GM19023 (cell line): ENCODE results near the gene AXL.
"Not testable (repeated sequence)": the region's sequence is repeated elsewhere in the genome, so short reads cannot be mapped to it uniquely, and the experiment has no call there.

Source experiments
- ATAC-seq: cut with Tn5 transposase; IDR thresholded peaks from one replicate; pipeline ENCODE4 v1.9.1; 2021; ENCODE audit warnings: mild to moderate bottlenecking, moderate library complexity; ENCODE audit not compliant: unreplicated experiment

Gene AXL

DNA sequence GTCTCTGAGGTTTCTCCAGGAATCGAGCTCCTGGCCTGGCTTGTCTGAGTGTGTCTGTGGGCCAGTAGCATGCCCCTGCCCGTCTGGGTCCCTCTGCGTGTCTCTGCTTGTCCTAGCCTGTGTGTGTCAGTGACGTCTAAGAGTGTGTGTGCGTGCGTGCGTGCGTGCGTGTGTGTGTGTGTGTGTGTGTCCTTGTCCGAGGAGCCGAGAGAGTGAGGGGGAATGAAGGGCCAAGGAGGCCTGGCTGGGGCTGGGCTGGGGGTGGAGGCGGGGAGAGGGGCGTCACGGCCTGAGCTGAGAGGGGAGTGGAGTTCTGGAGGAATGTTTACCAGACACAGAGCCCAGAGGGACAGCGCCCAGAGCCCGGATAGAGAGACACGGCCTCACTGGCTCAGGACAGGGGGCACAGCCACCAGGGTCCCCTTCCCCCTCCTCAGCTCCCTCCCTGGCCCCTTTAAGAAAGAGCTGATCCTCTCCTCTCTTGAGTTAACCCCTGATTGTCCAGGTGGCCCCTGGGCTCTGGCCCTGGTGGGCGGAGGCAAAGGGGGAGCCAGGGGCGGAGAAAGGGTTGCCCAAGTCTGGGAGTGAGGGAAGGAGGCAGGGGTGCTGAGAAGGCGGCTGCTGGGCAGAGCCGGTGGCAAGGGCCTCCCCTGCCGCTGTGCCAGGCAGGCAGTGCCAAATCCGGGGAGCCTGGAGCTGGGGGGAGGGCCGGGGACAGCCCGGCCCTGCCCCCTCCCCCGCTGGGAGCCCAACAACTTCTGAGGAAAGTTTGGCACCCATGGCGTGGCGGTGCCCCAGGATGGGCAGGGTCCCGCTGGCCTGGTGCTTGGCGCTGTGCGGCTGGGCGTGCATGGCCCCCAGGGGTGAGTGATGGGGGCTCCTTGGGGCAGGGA lies at the start of gene AXL:
AXL (plus strand) TSS at position 609 of the 893 bp plus-strand sequence; CDS start at position 779, 170 bp downstream.
- ATAC-seq = no peak

DNA sequence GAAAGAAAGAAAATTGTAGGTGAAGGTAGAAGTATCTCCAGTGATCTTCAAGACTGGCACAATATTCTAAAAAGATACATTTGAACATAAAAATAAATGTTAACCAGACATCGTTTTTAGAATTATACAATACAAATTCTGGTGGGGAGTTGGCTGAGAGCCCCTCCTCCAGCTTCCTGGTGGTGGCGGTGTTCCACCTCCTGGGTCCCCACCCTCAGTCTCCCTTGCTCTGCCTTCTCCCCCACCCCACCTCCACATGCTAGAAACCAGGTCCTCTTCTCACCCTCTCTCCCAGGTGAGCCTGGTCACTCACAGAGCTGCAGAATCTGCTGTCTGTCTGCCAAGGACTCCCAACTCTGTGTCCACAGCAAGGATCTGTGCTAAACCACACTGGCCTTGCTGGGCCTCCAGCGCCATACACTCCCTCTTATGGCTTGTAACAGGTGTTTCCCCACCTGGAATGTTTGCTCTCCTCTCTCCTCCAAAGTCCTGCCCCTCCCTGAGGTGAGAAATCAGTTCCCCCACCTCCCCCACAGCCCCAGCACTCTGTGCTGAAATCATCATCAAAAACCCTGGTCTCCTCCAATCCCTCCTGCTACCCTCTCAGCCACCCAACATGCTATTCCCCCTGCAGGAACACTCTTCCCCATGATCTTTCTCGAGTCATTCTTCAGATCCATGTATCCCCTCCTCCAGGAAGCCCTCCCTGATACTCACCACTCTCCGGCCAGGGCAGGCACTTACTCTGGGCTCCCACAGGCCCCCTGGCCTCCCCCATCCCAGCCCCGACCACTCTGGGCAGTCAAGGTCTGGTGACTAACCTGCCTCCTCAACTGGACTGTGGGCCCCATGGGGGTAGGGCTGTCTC lies 46.5 kb upstream of the AXL start:
- ATAC-seq = no peak

DNA sequence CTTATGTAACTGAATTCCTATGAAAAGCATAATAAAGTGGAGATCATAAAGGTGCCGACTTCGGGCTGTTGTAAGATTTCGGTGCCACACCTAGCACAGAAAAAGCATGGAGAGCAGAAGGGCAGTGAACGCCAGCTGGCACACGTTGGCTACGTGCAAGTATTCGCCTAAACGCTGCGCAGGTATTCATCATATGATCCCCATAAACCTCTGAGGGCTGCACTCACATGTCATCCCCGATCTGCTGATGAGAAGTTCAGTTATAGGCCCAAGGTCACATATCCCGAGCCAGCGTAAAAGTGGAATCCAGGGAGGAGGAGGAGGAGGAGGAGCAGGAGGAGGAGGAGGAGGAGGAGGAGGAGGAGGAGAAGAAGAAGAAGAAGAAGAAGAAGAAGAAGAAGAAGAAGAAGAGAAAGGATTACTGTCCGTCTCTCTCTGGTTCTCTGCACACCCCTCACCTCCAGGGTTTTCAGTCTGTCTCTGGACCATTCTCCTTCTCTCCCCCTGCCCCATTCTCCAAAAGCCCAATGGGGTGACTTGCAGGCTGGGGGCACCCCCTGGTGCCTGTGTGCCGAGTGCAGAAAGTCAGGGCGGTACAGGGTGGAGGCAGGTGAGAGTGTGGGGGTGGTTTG lies 44.6 kb upstream of the AXL start:
- no peak for ATAC-seq

DNA sequence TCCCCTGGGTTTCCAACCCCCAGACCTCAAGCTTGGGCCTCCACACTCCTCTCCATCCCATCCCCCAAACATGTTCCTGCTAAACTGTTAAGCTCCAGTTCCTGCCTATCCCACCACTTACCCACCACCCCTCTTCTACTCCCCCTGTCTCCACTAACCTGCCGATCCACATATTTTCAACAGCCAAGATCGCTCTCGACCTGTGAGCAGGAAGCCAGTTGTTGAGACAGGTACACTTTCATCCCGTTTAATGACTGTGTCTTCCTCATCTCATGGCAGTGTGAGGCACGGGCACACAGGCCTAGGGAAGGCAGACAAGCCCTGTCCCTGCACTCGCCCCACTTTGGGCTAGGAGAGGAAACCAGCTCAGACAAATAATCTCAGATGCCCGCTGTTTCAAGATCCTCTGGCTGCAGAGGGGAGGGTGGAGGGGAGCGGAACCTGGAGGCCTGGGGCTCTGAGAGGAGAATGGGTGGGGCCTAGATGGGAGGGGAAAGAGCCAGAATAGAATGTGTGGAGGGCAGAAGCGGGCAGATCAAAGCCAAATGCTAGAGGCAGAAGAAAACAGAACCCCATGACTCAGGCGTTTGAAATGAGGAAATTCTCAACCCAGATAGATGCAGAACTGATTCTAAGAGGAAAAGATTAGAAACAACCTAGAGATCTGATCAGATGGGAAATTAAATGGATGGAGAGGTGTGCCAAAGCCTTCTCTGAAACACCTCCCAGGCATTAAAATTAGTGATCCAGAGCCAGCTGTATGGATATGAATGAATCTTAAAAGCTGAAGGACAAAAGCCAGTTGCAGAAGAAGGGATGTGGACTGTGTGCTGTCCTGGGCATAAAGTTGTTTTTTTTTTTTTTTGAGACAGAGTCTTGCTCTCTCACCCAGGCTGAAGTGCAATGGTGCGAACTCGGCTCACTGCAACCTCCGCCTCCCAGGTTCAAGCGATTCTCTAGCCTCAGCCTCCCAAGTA lies 42.9 kb upstream of the AXL start:
- no peak for ATAC-seq

DNA sequence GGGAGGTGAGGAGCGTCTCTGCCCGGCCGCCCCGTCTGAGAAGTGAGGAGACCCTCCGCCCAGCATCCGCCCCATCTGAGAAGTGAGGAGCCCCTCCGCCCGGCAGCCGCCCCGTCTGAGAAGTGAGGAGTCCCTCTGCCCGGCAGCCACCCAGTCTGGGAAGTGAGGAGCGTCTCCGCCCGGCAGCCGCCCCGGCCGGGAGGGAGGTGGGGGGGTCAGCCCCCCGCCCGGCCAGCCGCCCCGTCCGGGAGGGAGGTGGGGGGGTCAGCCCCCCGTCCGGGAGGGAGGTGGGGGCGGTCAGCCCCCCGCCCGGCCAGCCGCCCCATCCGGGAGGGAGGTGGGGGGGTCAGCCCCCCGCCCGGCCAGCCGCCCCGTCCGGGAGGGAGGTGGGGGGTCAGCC lies 38.9 kb upstream of the AXL start:
- ATAC-seq = not testable (repeated sequence)

DNA sequence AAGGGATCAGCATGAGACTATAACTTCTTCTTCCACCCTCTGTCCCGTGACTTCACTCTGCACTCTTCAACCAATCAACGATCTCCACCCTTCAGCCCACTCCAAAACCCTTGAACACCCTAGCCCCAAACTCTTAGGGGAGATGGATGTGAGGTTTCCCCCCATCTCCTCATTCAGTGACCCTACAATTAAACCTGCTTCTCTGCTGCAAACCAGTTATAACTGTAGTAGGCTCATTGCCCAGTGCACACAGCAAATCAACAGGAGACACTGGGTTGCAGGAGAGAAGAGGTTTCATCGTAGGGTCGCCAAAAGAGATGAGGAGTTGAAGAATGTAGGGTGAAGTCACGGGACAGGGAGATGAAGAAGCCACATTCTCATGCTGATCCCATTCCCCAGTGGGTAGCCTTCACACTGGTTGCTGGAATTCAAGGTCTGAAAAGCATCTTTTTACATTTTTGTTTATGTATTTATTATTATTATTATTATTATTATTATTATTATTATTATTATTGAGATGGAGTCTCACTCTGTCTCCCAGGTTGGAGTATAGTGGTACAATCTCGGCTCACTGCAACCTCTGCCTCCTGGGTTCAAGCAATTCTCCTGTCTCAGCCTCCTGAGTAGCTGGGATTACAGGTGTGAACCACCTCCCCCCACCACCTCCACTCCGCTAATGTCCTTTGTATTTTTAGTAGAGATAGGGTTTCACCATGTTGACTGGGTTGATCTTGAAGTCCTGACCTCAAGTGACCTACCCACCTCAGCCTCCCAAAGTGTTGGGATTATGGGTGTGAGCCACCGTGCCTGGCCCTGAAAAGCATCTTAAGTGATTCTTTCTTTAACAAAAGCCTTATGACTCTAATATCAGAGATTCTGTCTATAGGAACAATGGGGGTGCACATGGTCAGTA lies 31.8 kb upstream of the AXL start:
- no peak for ATAC-seq

DNA sequence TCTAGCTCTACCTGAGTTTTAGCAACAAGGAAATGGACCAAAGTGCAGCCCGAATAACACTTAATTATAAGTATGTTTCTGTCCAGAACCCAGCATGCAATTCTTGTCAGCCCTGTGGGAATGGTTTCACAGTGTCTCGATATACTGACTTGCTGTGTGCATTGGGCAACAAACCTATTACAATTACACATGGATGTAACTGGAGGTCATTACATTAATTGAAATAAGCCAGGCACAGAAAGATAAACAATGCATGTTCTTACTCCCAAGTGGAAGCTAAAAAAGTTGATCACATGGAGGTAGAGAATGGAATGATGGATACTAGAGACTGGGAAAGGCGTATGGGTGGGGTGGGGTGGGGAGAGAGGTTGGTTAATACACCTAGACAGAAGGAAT lies 31.1 kb upstream of the AXL start:
- ATAC-seq = no peak

DNA sequence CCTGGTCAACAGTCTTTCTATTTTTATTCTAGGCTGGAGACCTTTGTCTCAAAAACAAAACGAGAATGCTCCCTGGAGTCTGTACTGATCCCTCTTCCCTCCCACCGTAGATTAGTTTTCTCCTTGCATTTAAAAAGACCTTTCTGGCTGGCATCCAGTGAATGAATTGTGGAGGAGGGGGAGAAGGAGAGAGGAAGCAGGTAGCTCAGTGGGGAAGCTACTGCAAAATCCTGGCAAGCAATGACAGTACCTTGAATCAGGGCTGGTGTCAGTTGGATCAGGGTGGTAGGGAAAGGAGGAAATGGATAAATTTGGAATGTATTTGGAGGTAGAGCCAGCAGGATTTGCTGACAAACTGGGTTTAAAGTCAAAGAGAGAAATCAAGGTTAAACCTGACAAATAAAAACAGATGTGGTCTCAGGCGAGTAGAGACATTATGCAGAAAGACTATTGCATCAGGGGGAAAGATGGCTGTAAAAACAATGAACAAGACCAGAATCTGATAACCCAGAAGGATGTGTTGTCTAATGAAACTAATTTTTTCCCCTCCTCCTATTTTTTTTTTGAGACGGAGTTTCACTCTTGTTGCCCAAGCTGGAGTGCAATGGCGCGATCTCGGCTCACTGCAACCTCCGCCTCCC lies 29.5 kb upstream of the AXL start:
- ATAC-seq = no peak

DNA sequence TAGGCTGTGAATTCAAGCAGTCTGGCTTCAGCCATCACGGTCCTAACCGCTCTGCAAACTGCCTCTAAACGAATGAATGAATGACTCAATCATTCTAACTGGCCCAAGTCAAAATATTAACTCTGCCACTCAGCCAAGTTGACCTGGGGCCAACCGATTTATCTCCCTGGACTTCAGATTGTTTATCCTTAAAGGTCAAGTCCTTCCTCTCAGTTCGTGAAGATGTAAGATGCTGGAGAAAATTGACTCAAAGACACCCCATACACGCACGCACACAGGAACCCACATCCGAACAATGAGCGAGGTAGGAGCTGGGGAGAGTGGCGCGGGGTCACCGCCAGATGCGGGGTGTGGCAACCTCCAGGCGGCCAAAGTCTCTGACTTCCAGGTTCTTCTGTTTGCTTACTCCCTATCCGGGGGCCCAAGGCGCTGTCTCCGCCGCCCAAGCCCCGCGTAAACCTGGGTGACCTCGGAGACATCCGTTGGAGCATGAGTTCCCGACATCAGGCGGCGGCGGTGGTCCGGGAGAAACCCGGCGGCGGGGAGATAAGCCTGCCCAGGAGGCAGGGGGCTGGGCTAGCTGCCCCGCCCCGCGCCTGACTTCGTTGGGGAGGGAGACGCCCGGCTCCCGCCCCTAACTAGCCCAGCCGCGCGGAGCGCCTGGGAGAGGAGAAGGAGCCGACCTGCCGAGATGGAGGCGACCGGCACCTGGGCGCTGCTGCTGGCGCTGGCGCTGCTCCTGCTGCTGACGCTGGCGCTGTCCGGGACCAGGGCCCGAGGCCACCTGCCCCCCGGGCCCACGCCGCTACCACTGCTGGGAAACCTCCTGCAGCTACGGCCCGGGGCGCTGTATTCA lies 26.2 kb upstream of the AXL start, which contains the start of gene CYP2S1:
CYP2S1 (plus strand) TSS at position 646 of the 856 bp plus-strand sequence; CDS start at position 692, 46 bp downstream.
- no peak for ATAC-seq

DNA sequence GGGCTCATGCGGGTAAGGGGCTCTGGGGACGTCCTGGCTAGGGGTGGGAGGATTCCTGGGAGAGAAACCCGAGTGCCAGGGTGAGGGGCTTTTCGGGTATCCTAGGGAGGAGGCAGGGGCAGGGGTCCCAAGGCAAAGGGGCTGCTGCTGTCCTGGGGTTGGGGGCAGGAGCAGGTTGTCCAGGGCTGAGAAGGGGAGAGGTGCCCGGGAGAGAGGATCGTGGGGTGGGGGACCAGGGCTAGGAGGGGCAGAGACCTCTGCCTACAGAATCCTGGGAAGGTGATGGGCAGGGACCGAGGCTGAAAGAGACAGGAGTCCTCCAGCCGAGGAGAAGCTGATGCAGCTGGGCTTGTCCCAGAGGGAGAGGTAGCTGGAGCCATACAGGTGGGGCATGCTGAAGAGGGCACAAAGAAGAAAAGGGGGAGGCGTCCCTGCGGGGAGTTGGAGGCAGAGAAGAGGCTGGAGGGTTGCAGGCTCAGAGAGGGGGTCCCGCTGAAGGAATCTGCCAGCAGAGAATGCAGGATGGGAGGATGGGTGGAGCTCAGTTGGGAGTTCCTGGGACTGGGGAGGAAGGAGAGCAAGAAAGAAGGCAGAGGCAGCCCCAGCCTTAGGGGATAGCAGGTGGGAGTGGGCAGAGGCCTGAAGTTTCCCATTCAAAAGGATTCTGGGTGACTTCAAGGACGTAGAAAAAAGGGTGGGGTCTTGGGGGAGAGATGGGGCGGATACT lies 25.4 kb upstream of the AXL start:
- no peak for ATAC-seq

DNA sequence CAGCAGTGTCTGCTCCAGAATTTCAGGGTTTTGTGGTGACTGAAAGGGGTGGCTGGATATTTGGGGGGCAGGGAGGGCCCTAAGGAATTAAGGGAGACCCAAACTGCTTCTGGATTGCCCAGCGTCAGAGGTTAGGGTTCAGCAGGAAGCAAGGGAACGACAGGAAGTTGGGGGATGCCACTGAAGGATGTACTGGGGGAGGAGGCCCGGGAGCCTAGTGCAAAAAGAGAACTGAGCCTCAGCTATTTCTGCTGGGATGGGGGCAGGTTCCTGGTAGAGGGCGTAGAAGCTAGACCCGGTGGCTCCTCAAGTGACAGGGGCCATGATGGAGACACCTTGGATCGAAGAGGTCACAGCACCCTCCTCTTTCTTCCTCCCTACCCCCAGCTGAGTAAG lies 24.9 kb upstream of the AXL start:
- no peak for ATAC-seq

DNA sequence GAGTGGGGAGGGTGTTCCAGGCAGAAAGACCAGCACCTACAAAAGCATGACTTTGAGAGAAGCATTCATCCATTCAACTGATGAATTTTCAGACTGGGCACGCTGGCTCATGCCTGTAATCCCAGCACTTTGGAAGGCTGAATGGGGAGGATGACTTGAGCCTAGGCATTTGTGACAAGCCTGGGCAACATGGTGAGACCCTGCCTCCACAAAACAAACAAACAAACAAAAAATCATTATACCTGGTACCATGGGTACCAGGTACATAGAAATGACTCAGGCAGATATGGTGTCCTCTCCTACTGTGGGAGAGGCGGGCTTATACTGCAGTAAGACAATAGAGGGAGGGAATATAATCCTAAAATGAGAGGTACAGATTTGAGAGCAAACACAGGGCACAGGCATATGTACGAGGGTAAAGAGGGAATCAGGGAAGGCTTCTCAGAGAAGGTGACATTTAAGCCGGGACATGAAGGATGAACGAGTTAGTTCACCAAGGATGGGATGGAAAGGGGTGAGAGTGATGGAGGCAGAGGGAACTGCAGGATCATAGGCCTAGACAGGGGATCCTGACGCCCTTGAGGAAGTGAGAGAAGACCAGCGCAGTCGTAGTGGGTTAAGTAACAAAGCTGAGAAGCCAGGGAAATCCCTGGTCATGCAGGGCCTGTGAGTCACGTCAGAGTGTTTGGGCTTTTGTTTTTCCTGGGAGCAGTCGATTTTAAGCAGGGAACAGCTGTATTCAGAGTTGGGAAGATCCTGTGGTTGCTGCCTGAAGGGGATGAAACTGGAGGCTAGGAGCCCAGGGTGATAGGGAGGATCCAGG lies 23.1 kb upstream of the AXL start:
- no peak for ATAC-seq

DNA sequence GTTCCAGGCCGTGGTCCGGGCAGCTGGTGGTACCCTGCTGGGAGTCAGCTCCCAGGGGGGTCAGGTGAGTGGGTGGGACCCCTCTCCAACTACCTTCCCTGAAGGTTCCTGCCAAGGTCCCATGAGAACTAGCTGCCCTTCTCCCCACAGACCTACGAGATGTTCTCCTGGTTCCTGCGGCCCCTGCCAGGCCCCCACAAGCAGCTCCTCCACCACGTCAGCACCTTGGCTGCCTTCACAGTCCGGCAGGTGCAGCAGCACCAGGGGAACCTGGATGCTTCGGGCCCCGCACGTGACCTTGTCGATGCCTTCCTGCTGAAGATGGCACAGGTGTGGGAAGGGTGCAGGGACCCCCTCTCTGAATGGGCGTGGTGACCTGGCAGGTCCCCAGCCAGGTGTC lies 20.5 kb upstream of the AXL start:
- no peak for ATAC-seq

DNA sequence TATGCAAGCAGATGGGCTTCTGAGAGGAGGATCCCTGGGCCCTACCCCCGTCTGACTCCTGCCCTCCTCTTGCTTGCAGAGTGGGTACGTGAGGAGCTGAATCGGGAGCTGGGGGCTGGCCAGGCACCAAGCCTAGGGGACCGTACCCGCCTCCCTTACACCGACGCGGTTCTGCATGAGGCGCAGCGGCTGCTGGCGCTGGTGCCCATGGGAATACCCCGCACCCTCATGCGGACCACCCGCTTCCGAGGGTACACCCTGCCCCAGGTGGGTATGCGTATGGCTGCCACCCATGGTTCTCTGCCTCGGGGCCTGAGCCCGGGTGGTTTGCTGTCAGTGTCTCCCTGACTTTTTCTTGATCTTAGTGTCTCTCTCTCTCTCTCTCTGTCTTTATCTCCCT lies 15.7 kb upstream of the AXL start:
- no peak for ATAC-seq

DNA sequence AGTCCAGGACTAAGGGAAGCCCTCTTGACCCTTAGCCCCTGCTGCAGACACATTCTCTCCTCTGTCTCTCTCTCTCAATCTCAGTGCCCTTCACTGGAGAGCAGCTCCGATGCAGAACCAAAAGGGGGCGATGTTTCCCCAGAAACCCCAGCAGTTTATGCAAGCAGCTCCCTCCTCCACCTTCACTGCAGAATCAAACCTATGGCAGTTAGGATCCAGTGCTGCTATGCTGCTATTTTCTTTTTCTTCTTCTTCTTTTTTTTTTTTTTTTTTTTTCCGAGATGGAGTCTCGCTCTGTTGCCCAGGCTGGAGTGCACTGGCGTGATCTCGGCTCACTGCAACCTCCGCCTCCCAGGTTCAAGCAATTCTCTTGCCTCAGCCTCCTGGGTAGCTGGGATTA lies 14.7 kb upstream of the AXL start:
- ATAC-seq = not testable (repeated sequence)

DNA sequence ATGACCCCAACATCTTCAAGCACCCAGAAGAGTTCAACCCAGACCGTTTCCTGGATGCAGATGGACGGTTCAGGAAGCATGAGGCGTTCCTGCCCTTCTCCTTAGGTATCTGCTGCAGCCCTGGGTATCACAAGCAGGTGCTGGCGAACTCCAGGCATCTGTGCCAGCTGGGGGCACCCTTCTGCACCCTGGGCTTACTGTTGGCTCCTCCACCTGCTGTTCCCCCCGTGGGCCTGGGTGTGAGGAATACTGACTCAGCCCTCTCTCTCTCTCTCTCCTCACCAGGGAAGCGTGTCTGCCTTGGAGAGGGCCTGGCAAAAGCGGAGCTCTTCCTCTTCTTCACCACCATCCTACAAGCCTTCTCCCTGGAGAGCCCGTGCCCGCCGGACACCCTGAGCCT lies 13.0 kb upstream of the AXL start:
- ATAC-seq = no peak
